Activated T-helper 17 cell treated with anti-CD3 and anti-CD28 coated beads, Interleukin-2, amount 50 U/mL, for 72 hours (primary cell): ENCODE results near the gene GRM4. TPM values are rescaled to one million over a fixed set of nuclear protein-coding genes. Genes with fewer than 3 reads are reported as not detected.

ENCODE experiments used
- ATAC-seq: fragments of 150-1000 bp; cut with Tn5 transposase; replicated peaks from 2 replicates; pipeline ENCODE4 v1.10.0; 2021; ENCODE audit warnings: mild to moderate bottlenecking, moderate library complexity
- H3K27ac Mint-ChIP-seq: one replicate; pipeline ENCODE4 v1.8.0; 2022; ENCODE audit warnings: mixed read lengths
- H3K27me3 Mint-ChIP-seq: one replicate; pipeline ENCODE4 v1.8.0; 2022; ENCODE audit warnings: mixed read lengths
- H3K36me3 Mint-ChIP-seq: one replicate; pipeline ENCODE4 v1.8.0; 2022; ENCODE audit warnings: low read depth, mild to moderate bottlenecking, mixed read lengths
- H3K4me1 Mint-ChIP-seq: one replicate; pipeline ENCODE4 v1.8.0; 2022; ENCODE audit warnings: mixed read lengths
- H3K4me3 Mint-ChIP-seq: one replicate; pipeline ENCODE4 v1.8.0; 2022; ENCODE audit warnings: mild to moderate bottlenecking, mixed read lengths
- H3K9me3 Mint-ChIP-seq: one replicate; pipeline ENCODE4 v1.8.0; 2022; ENCODE audit warnings: mixed read lengths
- total RNA-seq, 2 donors: library from RNA; stranded (reverse); gene quantifications; one replicate each; pipeline ENCODE4 v1.2.3, GENCODE V29; 2022

Gene GRM4
- total RNA-seq, 2 donors from 2014 or later = not detected

- H3K9me3 Mint-ChIP-seq = no peaks in the 10 kb centered on the region
- no peaks in the 10 kb centered on the region for H3K36me3 Mint-ChIP-seq
- H3K4me1 Mint-ChIP-seq = no peaks in the 10 kb centered on the region
- H3K27ac Mint-ChIP-seq = no peak overlapping the region
- ATAC-seq = no peak
- H3K27me3 Mint-ChIP-seq = peaks cover 70% of the 10 kb centered on the region
- H3K4me3 Mint-ChIP-seq = no peak overlapping the region
Measured at GRCh38 chr6:34138914-34139510, 6.9 kb downstream of the GRM4 start.

- Mint-ChIP-seq H3K9me3 (no peaks in the 10 kb centered on the region), H3K27ac (no peak overlapping the region), H3K4me3 (no peak overlapping the region), H3K36me3 (no peaks in the 10 kb centered on the region), H3K27me3 (peaks cover 74% of the 10 kb centered on the region), H3K4me1 (no peaks in the 10 kb centered on the region)
- no peak for ATAC-seq
Measured at GRCh38 chr6:34138191-34138590, 7.7 kb downstream of the GRM4 start.

GRCh38 chr6:34135541-34135940 is 10.3 kb downstream of the GRM4 start:
- no peak overlapping the region for H3K27ac Mint-ChIP-seq
- no peaks in the 10 kb centered on the region for H3K36me3 Mint-ChIP-seq
- no peak overlapping the region for H3K4me3 Mint-ChIP-seq
- H3K27me3 Mint-ChIP-seq = peaks cover 65% of the 10 kb centered on the region
- no peaks in the 10 kb centered on the region for H3K9me3 Mint-ChIP-seq
- no peaks in the 10 kb centered on the region for H3K4me1 Mint-ChIP-seq
- no peak for ATAC-seq

GRCh38 chr6:34132486-34133185 is 13.3 kb downstream of the GRM4 start:
- no peaks in the 10 kb centered on the region for H3K9me3 Mint-ChIP-seq
- H3K4me3 Mint-ChIP-seq = no peak overlapping the region
- ATAC-seq = no peak

GRCh38 chr6:34131326-34132290 is 14.3 kb downstream of the GRM4 start:
- H3K27ac Mint-ChIP-seq = no peak overlapping the region
- H3K4me3 Mint-ChIP-seq = no peak overlapping the region
- H3K9me3 Mint-ChIP-seq = no peaks in the 10 kb centered on the region
- H3K27me3 Mint-ChIP-seq = peaks cover 42% of the 10 kb centered on the region
- no peaks in the 10 kb centered on the region for H3K36me3 Mint-ChIP-seq
- no peaks in the 10 kb centered on the region for H3K4me1 Mint-ChIP-seq
- no peak for ATAC-seq

More at GRCh38 chr6:34132486-34133185, 13.3 kb downstream of the GRM4 start:
- Mint-ChIP-seq H3K27me3 (peaks cover 43% of the 10 kb centered on the region), H3K4me1 (no peaks in the 10 kb centered on the region), H3K36me3 (no peaks in the 10 kb centered on the region), H3K27ac (no peak overlapping the region)

GRCh38 chr6:34130862-34131261 is 15.0 kb downstream of the GRM4 start:
- ATAC-seq = no peak
- no peak overlapping the region for H3K27ac Mint-ChIP-seq
- H3K36me3 Mint-ChIP-seq = no peaks in the 10 kb centered on the region
- no peaks in the 10 kb centered on the region for H3K4me1 Mint-ChIP-seq
- H3K9me3 Mint-ChIP-seq = no peaks in the 10 kb centered on the region
- H3K4me3 Mint-ChIP-seq = no peak overlapping the region
- peaks cover 37% of the 10 kb centered on the region for H3K27me3 Mint-ChIP-seq

- Mint-ChIP-seq H3K4me3 (no peak overlapping the region), H3K27me3 (peaks cover 27% of the 10 kb centered on the region), H3K4me1 (no peaks in the 10 kb centered on the region), H3K27ac (no peak overlapping the region), H3K36me3 (no peaks in the 10 kb centered on the region), H3K9me3 (no peaks in the 10 kb centered on the region)
- ATAC-seq = no peak
Measured at GRCh38 chr6:34129753-34130152, 16.1 kb downstream of the GRM4 start.

- Mint-ChIP-seq H3K4me3 (no peak overlapping the region), H3K27me3 (peaks cover 22% of the 10 kb centered on the region), H3K36me3 (no peaks in the 10 kb centered on the region), H3K27ac (no peak overlapping the region), H3K4me1 (no peaks in the 10 kb centered on the region), H3K9me3 (no peaks in the 10 kb centered on the region)
- ATAC-seq = no peak
Measured at GRCh38 chr6:34128045-34128444, 17.8 kb downstream of the GRM4 start.

GRCh38 chr6:34126419-34126818 is 19.5 kb downstream of the GRM4 start:
- no peak overlapping the region for H3K4me3 Mint-ChIP-seq
- no peak overlapping the region for H3K27ac Mint-ChIP-seq
- no peaks in the 10 kb centered on the region for H3K4me1 Mint-ChIP-seq
- peaks cover 12% of the 10 kb centered on the region for H3K27me3 Mint-ChIP-seq
- no peaks in the 10 kb centered on the region for H3K9me3 Mint-ChIP-seq
- no peaks in the 10 kb centered on the region for H3K36me3 Mint-ChIP-seq
- ATAC-seq = no peak

GRCh38 chr6:34125939-34126338 is 19.9 kb downstream of the GRM4 start:
- Mint-ChIP-seq H3K4me3 (no peak overlapping the region), H3K4me1 (no peaks in the 10 kb centered on the region), H3K9me3 (no peaks in the 10 kb centered on the region), H3K36me3 (no peaks in the 10 kb centered on the region), H3K27ac (no peak overlapping the region), H3K27me3 (peaks cover 8% of the 10 kb centered on the region)
- ATAC-seq = no peak

GRCh38 chr6:34120953-34121675 is 24.8 kb downstream of the GRM4 start:
- ATAC-seq = no peak
- Mint-ChIP-seq H3K36me3 (no peaks in the 10 kb centered on the region), H3K27ac (no peak overlapping the region), H3K4me3 (no peak overlapping the region), H3K9me3 (no peaks in the 10 kb centered on the region), H3K27me3 (peaks cover 10% of the 10 kb centered on the region), H3K4me1 (no peaks in the 10 kb centered on the region)

- Mint-ChIP-seq H3K36me3 (no peaks in the 10 kb centered on the region), H3K4me1 (no peaks in the 10 kb centered on the region), H3K4me3 (no peak overlapping the region), H3K27ac (no peak overlapping the region), H3K9me3 (no peaks in the 10 kb centered on the region), H3K27me3 (peaks cover 32% of the 10 kb centered on the region)
- no peak for ATAC-seq
Measured at GRCh38 chr6:34115915-34116314, 30.0 kb downstream of the GRM4 start.

- peaks cover 32% of the 10 kb centered on the region for H3K27me3 Mint-ChIP-seq
Measured at GRCh38 chr6:34115403-34115795, 30.5 kb downstream of the GRM4 start.

GRCh38 chr6:34114695-34115402 is 31.0 kb downstream of the GRM4 start:
- no peaks in the 10 kb centered on the region for H3K36me3 Mint-ChIP-seq
- peaks cover 32% of the 10 kb centered on the region for H3K27me3 Mint-ChIP-seq
- no peak overlapping the region for H3K4me3 Mint-ChIP-seq
- no peak for ATAC-seq
- H3K9me3 Mint-ChIP-seq = no peaks in the 10 kb centered on the region
- no peak overlapping the region for H3K27ac Mint-ChIP-seq
- no peaks in the 10 kb centered on the region for H3K4me1 Mint-ChIP-seq

More at GRCh38 chr6:34115403-34115795, 30.5 kb downstream of the GRM4 start:
- Mint-ChIP-seq H3K36me3 (no peaks in the 10 kb centered on the region), H3K27ac (no peak overlapping the region), H3K4me1 (no peaks in the 10 kb centered on the region), H3K4me3 (no peak overlapping the region), H3K9me3 (no peaks in the 10 kb centered on the region)
- no peak for ATAC-seq
